Testis (tissue), 3 donors: ENCODE measurements around the gene PIGZ. TPM values are rescaled to one million over a fixed set of nuclear protein-coding genes. Genes with fewer than 3 reads are reported as not detected.

Experiments
- DNase-seq: peaks from one replicate; pipeline ENCODE4 v3.0.0-alpha.2; 2019
- H3K27ac ChIP-seq, 2 donors: fragments of 200-600 bp; sonication (generic); one replicate each; pipeline ENCODE4 v1.5.1; 2019
- H3K27me3 ChIP-seq: fragments of 200-600 bp; sonication (generic); one replicate; pipeline ENCODE4 v1.5.1; 2019
- H3K36me3 ChIP-seq: fragments of 200-600 bp; sonication (generic); one replicate; pipeline ENCODE4 v1.5.1; 2017; ENCODE audit warnings: low read depth; ENCODE audit errors: missing control alignments
- H3K4me1 ChIP-seq: fragments of 200-600 bp; sonication (generic); one replicate; pipeline ENCODE4 v1.5.1; 2019
- H3K4me3 ChIP-seq, 2 donors: fragments of 200-600 bp; sonication (generic); one replicate each; pipeline ENCODE4 v1.5.1; 2017 to 2019
- H3K9me3 ChIP-seq: fragments of 200-600 bp; sonication (generic); one replicate; pipeline ENCODE4 v1.5.1; 2017
- POLR2A ChIP-seq: fragments of 450-650 bp; IDR thresholded peaks from one replicate; pipeline ENCODE4 v1.6.1; 2017; ENCODE audit warnings: antibody characterized with exemption, mild to moderate bottlenecking, moderate library complexity
- WGBS, 2 donors: methylation state at CpG; one replicate each; pipeline ENCODE4 v1.1.5; 2018; 5-methylcytosine and 5-hydroxymethylcytosine counted together
- intact Hi-C: fragments of 100-400 bp; cut with DNase I; formaldehyde crosslinking; loops from one replicate; pipeline ENCODE4 v1.15.1; 2023; ENCODE audit warnings: low total_unique reads
- polyA plus RNA-seq: library from polyadenylated mRNA; stranded (reverse); fragments of 350-450 nt; fragmentation: Illumina TruSeq; extraction: RNeasy Lipid Tissue Mini Kit (QIAGEN cat#74804); gene quantifications from one replicate; pipeline ENCODE4 v1.2.3, GENCODE V29; 2014; ENCODE audit warnings: low read depth, low replicate concordance; ENCODE audit not compliant: insufficient read depth
- total RNA-seq, 2 donors: library from RNA; depleted of rRNA; stranded (reverse); fragments of >200 nt; gene quantifications; one replicate each; pipeline ENCODE4 v1.2.3, GENCODE V29; 2016
- TF ChIP-seq, protein P1 (sequence below), 3 experiments: fragments of 450-650 bp in 2 of 3; fragments of 200-600 bp in 1 of 3; sonication (generic) in 1 of 3; IDR thresholded peaks; one replicate each; pipeline ENCODE4 v1.5.1; 2016 to 2019; ENCODE audit warnings: antibody characterized with exemption in 3 of 3, mild to moderate bottlenecking in 2 of 3, moderate library complexity in 1 of 3

Gene PIGZ
- total and polyA plus RNA-seq, 3 donors from 2014 or later, result 3.0 to 4.5 (median 3.9) TPM

DNA sequence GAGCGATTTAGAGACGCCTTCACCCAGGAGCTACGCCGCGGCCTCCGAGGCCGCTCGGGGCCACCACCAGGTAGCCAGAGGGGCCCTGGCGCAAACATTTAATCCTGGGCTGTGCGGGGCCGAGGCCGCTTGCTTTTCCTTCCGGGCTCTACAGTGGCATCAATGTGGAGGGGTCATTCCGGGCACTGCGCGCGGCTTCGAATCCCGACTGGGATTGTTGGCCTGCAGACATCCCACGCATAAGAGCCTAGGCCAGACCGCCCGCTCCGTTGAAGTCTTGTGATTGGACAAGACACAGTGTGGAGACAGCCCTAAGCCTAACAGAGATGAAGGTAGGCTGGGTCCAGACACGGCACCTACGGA, 25.7 kb downstream of the PIGZ start:
- no peaks in the 10 kb centered on the region for H3K36me3 ChIP-seq
- 0% methylated on average over 8 to 25 of the region's 25 CpGs for WGBS, 2 donors
- peak overlapping the region; percentile 19 to 90 for H3K27ac ChIP-seq
- no peaks in the 10 kb centered on the region for H3K9me3 ChIP-seq
- peaks cover 14% of the 10 kb centered on the region for H3K4me1 ChIP-seq
- peak; percentile 61 for DNase-seq
- no peak for TF ChIP-seq POLR2A
- TF ChIP-seq, protein P1, sequence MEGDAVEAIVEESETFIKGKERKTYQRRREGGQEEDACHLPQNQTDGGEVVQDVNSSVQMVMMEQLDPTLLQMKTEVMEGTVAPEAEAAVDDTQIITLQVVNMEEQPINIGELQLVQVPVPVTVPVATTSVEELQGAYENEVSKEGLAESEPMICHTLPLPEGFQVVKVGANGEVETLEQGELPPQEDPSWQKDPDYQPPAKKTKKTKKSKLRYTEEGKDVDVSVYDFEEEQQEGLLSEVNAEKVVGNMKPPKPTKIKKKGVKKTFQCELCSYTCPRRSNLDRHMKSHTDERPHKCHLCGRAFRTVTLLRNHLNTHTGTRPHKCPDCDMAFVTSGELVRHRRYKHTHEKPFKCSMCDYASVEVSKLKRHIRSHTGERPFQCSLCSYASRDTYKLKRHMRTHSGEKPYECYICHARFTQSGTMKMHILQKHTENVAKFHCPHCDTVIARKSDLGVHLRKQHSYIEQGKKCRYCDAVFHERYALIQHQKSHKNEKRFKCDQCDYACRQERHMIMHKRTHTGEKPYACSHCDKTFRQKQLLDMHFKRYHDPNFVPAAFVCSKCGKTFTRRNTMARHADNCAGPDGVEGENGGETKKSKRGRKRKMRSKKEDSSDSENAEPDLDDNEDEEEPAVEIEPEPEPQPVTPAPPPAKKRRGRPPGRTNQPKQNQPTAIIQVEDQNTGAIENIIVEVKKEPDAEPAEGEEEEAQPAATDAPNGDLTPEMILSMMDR (IDR thresholded peaks at IDR 0.05), result no peak
- H3K27me3 ChIP-seq, result no peaks in the 10 kb centered on the region
- H3K4me3 ChIP-seq, result peak overlapping the region; percentile 88 to 97
- intact Hi-C loops, result loop anchor here (5.0 kb wide), 1 partner anchor 66 kb away; no protein-coding TSS in a partner anchor

DNA sequence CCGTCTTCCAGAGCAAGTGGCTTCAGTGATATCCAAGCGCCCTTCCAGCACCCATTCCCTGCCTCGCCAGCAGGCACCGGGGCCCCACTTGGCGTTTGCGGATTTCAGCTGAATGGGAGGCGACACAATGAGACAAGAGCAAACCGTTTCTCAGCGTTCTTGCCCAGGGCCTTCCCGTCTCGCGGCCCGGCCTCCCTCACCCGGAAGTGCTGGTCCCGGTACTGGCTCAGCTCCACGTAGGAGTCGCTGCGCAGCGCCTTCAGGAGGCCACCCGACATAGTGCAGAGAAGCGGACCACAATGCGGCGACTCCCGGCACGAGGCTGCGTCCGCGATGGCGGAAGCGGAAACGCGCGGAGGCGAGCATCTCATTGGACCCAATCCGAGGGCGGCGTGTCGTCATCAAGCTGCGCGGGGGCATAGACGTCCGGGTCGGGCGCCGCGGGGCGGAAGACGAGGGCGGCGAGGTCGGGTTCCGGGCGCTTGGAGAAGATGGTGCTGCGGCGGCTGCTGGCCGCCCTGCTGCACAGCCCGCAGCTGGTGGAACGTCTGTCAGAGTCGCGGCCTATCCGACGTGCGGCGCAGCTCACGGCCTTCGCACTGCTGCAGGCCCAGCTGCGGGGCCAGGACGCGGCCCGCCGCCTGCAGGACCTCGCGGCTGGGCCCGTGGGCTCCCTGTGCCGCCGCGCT, 26.3 kb downstream of the PIGZ start, which contains the start of gene NCBP2:
NCBP2 (minus strand) TSS at position 303 of the 689 bp plus-strand sequence; CDS start at position 278, 25 bp downstream.
- Histone ChIP-seq H3K4me1 (peaks cover 14% of the 10 kb centered on the region), H3K9me3 (no peaks in the 10 kb centered on the region), H3K27me3 (no peaks in the 10 kb centered on the region), H3K27ac (peak within 1 kb of the TSS; percentile 76 to 90), H3K4me3 (peak within 1 kb of the TSS; percentile 88 to 97), H3K36me3 (no peaks in the 10 kb centered on the region)
- intact Hi-C loops, result loop anchor here (5.0 kb wide), 1 partner anchor 65 kb away; no protein-coding TSS in a partner anchor
- TF ChIP-seq, protein P1 (IDR thresholded peaks at IDR 0.05), result peak; percentile 46 to 76 (median 59)
- TF ChIP-seq POLR2A, result no peak
- WGBS, 2 donors, result 1 to 2% methylated on average over 41 to 62 of the region's 77 CpGs
- DNase-seq, result peak; percentile 97

DNA sequence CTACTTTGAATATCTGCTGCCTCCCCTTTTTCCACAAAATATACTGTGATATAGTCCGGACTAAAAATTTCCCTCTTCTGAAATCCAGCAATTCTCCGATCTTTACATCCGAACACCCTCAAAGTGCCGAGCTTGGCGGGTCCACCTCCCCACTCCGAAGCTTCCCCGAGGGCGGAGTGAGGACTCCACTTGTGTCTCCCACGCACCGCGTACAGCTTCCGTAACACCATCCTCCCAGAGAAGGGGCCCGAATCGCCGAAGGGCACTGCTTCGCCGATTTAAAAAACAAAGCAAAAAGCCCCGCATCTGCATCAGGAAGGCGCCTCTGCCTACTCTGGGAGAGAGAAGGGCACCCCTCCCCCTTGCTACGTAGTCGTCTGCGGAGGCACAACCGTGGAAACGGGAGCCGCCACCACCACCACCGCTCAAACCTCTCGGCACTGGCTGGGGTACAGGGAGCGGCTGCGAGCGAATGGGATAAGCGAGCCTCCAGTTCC, 26.9 kb downstream of the PIGZ start:
- intact Hi-C loops, result loop anchor here (5.0 kb wide), 1 partner anchor 64 kb away; no protein-coding TSS in a partner anchor
- Histone ChIP-seq H3K9me3 (no peaks in the 10 kb centered on the region), H3K36me3 (no peaks in the 10 kb centered on the region), H3K4me3 (peak overlapping the region; percentile 88 to 97), H3K4me1 (peaks cover 14% of the 10 kb centered on the region), H3K27me3 (no peaks in the 10 kb centered on the region), H3K27ac (peak overlapping the region; percentile 76 to 90)
- TF ChIP-seq, protein P1 (IDR thresholded peaks at IDR 0.05), result no peak
- no peak for TF ChIP-seq POLR2A
- peak; percentile 63 for DNase-seq
- WGBS, 2 donors, result 1% methylated on average over 15 to 29 of the region's 31 CpGs

DNA sequence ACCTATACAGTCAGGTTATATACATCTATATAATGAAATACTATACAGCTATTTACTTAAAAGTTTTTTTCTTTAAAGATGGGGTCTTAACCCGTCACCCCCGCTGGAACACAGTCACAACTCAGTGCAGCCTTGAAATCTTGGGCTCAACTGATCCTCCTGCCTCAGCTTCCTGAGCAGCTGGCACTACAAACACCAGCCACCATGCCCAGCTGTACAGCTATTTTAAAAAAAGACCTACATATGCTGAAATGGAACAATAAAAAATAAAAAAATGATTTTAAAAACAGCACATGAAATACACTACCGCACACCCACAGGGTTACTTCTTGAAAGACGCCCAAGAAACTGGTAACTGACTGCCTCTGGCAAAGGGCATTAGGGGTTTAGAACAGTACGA, 30.1 kb downstream of the PIGZ start:
- 86 to 88% methylated on average over 5 of the region's 5 CpGs for WGBS, 2 donors
- Histone ChIP-seq H3K27ac (no peak overlapping the region), H3K9me3 (no peaks in the 10 kb centered on the region)

More for the DNA sequence above, 30.1 kb downstream of the PIGZ start:
- no peak for DNase-seq
- no peaks in the 10 kb centered on the region for H3K36me3 ChIP-seq
- H3K4me1 ChIP-seq, result peaks cover 12% of the 10 kb centered on the region
- TF ChIP-seq, protein P1 (IDR thresholded peaks at IDR 0.05), result no peak
- no peak overlapping the region for H3K4me3 ChIP-seq
- H3K27me3 ChIP-seq, result no peaks in the 10 kb centered on the region
- intact Hi-C loops, result no loop called here
